GM12874 (cell line): ENCODE measurements around the gene SFXN3.

Source experiments
- TF ChIP-seq, protein P1 (sequence below): IDR thresholded peaks from 2 replicates; pipeline ENCODE4 v1.5.1; 2011; ENCODE audit warnings: low read depth, mild to moderate bottlenecking, control low read depth, low read length, moderate library complexity; ENCODE audit not compliant: insufficient read depth

Gene SFXN3

DNA sequence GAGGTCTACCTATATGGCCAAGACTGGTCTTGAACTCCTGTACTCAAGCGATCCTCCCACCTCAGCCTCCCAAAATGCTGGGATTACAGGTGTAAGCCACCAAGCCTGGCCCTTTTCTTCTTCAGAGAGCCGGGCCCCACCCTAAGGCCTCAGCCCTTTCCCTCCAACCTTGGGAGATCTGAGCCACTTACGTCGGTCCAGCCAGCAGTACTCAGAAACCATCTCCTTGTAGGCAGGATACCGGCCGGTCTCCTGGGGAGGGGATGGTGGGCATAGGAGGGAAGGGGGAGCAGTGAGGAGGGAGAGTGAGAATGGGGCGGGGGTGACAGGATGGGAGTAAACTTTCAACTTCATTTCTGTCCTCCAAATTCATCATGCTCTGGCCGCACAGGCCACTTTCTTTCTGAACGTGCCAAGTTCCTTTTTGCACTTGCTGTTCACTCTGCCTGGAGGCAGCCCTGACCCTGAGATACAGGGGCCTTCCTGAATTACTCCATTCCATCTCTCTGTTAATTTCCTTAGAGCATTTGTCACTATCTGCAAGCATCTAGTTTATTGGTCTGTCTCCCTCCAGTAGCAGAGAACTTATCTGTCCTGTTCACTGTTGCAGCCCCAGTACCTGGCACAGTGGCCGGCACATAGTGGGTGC is 10.5 kb upstream of the SFXN3 start:
- TF ChIP-seq, protein P1, sequence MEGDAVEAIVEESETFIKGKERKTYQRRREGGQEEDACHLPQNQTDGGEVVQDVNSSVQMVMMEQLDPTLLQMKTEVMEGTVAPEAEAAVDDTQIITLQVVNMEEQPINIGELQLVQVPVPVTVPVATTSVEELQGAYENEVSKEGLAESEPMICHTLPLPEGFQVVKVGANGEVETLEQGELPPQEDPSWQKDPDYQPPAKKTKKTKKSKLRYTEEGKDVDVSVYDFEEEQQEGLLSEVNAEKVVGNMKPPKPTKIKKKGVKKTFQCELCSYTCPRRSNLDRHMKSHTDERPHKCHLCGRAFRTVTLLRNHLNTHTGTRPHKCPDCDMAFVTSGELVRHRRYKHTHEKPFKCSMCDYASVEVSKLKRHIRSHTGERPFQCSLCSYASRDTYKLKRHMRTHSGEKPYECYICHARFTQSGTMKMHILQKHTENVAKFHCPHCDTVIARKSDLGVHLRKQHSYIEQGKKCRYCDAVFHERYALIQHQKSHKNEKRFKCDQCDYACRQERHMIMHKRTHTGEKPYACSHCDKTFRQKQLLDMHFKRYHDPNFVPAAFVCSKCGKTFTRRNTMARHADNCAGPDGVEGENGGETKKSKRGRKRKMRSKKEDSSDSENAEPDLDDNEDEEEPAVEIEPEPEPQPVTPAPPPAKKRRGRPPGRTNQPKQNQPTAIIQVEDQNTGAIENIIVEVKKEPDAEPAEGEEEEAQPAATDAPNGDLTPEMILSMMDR: no peak

DNA sequence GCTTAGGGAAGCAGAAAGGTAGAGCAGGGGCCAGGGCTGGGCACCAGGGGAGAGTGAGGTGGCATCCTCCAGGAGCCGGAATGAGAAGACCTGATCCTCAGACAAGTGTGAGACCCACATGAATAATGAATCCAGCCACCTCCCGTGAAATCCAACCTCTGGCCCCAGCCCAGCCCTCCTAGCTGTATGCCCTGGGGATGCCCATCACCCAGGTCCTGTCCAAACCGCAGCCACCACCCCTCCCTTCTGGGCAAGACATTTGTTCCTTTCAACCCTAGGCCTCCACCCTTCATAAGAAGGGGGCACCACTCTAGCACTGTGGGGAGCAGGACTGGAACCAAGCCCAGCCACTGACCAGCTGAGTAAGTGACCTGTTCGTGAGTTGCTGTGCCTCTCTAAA is 9.8 kb upstream of the SFXN3 start:
- TF ChIP-seq, protein P1: no peak

DNA sequence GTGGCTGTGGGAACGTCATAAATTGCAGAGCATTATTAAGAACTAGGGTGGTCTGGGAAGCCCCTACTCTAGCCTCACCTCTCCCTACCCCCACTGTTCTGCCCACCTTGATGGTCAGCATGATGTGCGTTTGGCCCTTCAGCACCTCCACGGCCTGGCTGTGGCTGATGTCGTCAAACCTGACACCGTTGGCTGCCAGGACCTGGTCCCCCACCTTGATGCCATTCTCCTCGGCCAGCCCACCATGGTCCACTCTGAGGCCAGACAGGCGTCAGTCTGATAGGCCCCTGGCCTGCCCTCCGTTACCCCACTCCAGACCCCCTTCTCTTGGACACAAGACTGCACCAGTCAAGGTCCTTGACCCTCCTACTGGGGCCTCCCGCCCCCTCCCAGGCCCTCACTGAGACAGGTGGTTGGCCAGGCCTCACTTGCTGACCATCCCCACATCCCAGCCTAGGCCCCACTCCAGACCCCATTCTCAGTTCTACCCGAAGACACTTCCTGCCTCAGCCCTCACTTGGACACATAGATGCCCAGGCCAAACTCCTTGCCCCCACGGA is 9.3 kb upstream of the SFXN3 start:
- TF ChIP-seq, protein P1: no peak

DNA sequence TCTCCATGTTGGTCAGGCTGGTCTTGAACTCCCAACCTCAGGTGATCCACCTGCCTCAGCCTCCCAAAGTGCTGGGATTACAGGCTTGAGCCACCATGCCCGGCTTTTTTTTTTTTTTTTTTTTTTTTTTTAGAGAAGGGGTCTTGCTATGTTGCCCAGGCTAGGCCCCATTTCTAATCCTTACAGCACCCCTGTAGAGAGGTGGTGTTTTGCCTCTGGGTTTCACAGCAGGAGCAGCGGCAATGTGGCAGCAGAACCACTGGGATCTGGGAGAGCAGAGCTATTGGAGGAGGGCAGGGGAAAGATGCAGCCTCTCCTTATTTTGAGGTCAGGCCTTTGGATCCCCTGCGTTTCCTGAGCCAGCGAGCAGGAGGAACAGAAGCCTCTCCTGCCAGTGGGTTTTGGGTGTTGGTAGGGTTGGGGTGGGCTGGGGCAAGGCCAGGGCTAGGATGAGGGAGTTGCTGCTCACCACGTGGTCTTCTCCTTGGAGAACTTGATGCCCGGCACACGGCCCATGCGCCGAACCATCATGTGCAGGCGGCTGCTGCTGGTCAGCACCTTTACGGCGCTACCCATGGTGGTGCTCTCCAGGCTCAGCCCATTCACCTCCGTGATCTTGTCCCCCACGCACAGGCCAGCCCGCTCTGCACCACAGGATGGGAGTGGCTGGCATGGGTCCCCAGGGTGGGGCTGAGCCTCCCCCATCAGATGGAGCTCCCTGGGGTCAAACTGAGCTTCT is 7.9 kb upstream of the SFXN3 start:
- TF ChIP-seq, protein P1: no peak

DNA sequence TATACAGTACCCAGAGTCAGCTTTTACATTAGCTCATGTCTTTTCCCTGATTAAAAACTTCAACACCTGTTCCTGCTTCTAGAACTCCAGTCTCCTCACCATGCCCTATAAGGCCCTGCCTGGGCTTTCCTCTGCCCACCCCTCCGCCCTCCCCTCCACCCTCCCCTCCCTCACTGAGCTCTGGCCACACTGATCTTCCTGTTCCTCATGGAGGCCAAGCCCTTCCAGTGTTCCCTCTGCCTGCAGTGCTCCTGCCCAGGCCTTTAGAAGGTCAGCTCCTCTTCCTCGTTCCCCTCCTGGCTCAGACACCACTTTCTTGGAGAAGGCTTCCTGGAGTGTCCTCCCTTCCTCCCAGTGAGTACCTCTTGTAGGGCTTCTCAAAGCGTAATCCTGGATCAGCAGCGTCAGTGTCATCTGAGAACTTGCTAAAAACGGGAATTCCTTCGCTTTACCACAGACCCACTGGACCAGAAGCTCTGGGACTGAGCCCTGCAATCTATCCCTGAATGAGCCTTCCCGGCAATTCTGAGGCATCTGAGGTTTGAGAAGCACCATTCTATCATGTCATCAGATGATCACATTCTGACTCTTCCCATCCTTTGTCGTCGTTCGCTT is 3.8 kb upstream of the SFXN3 start:
- TF ChIP-seq, protein P1: no peak

DNA sequence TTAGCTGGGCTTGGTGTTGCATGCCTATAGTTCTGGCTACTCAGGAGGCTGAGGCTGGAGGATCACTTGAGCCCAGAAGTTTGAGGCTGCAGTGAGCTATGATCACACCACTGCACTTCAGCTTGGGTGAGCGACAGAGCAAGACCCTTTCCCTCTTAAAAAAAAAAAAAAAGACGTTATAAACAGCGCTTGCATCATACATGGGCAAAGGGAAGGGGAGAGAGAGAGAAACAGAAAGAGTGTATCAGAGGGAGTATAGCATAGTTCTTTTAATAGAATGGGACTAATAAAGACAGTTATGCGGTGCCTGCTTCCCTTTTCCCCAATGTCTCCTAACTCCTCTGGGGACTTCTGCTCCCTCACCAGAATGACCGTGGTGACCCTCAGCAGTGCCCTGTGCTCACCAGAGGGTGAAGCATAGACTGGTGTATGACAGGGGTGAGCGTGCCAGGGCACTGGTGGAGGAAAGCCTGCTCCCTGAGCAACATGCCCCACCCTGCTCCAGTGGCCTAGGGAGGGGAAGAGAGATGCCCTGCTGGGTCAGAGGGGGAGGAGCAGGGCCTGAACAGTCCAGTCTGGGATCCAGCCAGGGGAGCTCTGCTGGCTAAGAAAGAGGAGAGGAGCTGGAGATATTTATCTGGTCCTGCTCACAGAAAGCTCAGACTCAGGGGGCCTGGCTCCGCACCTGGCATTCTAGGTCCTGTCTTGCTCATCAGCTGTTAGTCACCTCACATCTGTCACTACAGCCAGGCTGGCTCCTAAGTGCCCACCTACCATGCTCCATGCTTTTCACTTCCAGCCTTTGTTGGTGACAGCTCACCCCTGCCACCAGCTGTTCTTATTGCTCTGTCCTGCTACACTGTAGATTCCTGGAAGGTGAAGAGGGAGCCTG is 2.3 kb upstream of the SFXN3 start:
- TF ChIP-seq, protein P1: no peak
